ENCODE data around the gene SLC25A46. TPM values are rescaled to one million over a fixed set of nuclear protein-coding genes. Genes with fewer than 3 reads are reported as not detected.

Gene SLC25A46
- total RNA-seq, 1 donor from 2014 or later = 43.6 TPM

DNA sequence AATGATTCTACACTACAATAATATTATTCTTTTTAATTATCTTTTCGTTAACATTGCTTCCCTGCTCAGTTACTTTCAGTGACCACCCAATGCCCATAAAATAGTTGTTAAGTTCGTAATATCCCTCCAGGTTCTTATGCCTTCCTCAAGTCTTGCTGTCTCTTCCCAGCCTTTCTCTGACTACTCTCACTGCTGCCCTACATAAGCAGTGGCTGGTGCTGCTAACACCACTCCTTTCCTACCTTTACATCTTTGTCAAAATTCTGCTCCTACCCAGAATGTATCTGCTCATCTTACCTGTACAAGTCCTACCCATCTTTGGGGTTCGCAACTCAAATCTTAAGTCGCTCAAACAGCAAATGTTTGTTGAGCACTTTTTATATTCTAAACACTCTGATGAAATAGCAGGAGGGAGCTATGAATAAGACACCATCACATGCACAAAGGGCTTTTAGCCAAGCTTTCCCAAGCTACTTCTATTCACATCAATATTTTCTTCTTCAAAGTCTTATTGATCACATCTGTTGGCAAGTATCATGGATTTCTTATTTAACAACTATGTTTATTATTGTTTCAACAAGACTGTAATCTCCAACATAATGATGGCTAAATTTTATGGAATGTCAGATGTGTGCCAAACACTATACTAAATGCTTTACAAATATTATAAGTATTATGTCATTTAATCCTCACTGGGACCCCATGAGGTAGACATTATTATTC is 29.5 kb downstream of the SLC25A46 start:
- no peak for DNase-seq (ENCODE audit: low spot score)
- H3F3A ChIP-seq (ENCODE audit: low read depth) = no peaks in the 10 kb centered on the region
- Mint-ChIP-seq H3K4me3 (no peak overlapping the region), H3K27ac (no peak overlapping the region), H3K36me3 (no peaks in the 10 kb centered on the region), H3K4me1 (no peaks in the 10 kb centered on the region), H3K27me3 (ENCODE audit: insufficient read depth, low read depth) (no peaks in the 10 kb centered on the region), H3K9me3 (no peaks in the 10 kb centered on the region)
- no peak overlapping the region for H2AFZ ChIP-seq (replicated peaks)
- H3K27ac ChIP-seq = no peak overlapping the region
- no peaks in the 10 kb centered on the region for H3K9me3 ChIP-seq (ENCODE audit: low read depth)
- H3K4me3 ChIP-seq = no peak overlapping the region
- H3K4me1 ChIP-seq = no peaks in the 10 kb centered on the region
- no peak for TF ChIP-seq EZH2phosphoT487 (IDR thresholded peaks at IDR 0.05)
- TF ChIP-seq, protein P1, sequence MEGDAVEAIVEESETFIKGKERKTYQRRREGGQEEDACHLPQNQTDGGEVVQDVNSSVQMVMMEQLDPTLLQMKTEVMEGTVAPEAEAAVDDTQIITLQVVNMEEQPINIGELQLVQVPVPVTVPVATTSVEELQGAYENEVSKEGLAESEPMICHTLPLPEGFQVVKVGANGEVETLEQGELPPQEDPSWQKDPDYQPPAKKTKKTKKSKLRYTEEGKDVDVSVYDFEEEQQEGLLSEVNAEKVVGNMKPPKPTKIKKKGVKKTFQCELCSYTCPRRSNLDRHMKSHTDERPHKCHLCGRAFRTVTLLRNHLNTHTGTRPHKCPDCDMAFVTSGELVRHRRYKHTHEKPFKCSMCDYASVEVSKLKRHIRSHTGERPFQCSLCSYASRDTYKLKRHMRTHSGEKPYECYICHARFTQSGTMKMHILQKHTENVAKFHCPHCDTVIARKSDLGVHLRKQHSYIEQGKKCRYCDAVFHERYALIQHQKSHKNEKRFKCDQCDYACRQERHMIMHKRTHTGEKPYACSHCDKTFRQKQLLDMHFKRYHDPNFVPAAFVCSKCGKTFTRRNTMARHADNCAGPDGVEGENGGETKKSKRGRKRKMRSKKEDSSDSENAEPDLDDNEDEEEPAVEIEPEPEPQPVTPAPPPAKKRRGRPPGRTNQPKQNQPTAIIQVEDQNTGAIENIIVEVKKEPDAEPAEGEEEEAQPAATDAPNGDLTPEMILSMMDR (IDR thresholded peaks at IDR 0.05) = no peak
- no peaks in the 10 kb centered on the region for H3K27me3 ChIP-seq
- no peaks in the 10 kb centered on the region for H3K36me3 ChIP-seq
- no peaks in the 10 kb centered on the region for H4K20me1 ChIP-seq (ENCODE audit: low read depth)
- no peak overlapping the region for H3K9ac ChIP-seq
- H3K79me2 ChIP-seq (ENCODE audit: low read depth) = no peaks in the 10 kb centered on the region
- no peak overlapping the region for H3K4me2 ChIP-seq

DNA sequence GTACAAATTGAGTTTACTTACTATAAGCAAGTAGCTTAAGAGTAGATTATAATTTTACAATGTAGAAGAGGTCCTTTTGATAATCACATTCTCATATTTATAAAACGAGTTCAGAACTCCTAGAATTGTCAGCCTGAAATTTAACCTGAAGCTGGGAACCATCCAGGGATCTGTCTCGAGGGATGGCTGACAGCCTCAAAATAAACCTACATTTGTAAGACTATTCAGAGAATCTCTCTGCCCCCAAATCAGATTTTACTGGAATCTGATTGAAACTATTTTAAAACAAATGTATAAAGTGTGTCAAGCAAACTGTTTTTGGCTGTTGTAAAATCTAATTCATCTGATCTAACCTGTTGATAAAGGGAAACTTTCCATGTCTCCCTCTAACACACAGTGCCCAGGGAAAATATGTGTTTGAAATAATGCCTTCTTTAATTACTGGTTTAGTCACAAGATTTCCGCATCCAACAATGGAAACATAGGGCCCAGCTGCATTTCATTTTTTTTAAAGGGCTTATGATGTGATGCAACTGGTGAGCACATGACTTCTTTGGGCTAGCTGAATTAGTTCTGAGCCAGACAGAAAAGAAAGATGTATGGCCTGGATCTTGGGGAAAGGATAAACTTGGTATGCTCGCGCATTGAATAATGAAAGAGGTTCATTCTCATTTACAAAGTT is 30.3 kb downstream of the SLC25A46 start:
- Mint-ChIP-seq H3K9me3 (no peaks in the 10 kb centered on the region), H3K36me3 (no peaks in the 10 kb centered on the region), H3K27ac (no peak overlapping the region), H3K4me1 (no peaks in the 10 kb centered on the region), H3K27me3 (ENCODE audit: insufficient read depth, low read depth) (no peaks in the 10 kb centered on the region), H3K4me3 (no peak overlapping the region)
- Histone ChIP-seq H3K27me3 (no peaks in the 10 kb centered on the region), H3F3A (ENCODE audit: low read depth) (no peaks in the 10 kb centered on the region), H3K4me1 (no peaks in the 10 kb centered on the region), H2AFZ (replicated peaks) (no peak overlapping the region), H3K27ac (no peak overlapping the region), H3K4me2 (no peak overlapping the region), H3K36me3 (no peaks in the 10 kb centered on the region), H3K79me2 (ENCODE audit: low read depth) (no peaks in the 10 kb centered on the region), H3K9me3 (ENCODE audit: low read depth) (no peaks in the 10 kb centered on the region), H4K20me1 (ENCODE audit: low read depth) (no peaks in the 10 kb centered on the region), H3K9ac (no peak overlapping the region), H3K4me3 (no peak overlapping the region)
- TF ChIP-seq EZH2 (IDR thresholded peaks at IDR 0.05) (no peak), EZH2phosphoT487 (IDR thresholded peaks at IDR 0.05) (no peak)
- TF ChIP-seq, protein P1 (IDR thresholded peaks at IDR 0.05) = no peak
- DNase-seq (ENCODE audit: low spot score) = no peak

DNA sequence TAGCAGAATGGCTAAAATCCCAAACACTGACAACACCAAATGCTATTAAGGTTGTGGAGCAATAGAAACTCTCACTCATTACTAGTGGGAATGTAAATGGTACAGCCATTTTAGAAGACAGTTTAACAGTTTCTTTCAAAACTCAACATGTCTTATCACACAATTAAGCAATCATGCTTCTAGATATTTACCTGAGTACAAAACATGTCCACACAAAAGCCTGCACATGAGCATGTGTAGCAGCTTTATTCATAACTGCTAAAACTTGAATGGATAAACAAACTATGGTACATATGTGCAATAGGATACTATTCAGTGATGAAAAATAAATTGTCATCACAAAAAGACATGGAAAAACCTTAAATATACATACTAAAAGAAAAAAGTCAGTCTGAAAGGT is 31.5 kb downstream of the SLC25A46 start:
- H3K9me3 ChIP-seq (ENCODE audit: low read depth) = no peaks in the 10 kb centered on the region
- Mint-ChIP-seq H3K9me3 (no peaks in the 10 kb centered on the region), H3K27ac (no peak overlapping the region), H3K27me3 (ENCODE audit: insufficient read depth, low read depth) (no peaks in the 10 kb centered on the region), H3K36me3 (no peaks in the 10 kb centered on the region), H3K4me3 (no peak overlapping the region), H3K4me1 (no peaks in the 10 kb centered on the region)
- DNase-seq (ENCODE audit: low spot score) = no peak
- TF ChIP-seq, protein P1 (IDR thresholded peaks at IDR 0.05) = no peak
- TF ChIP-seq EZH2phosphoT487 (IDR thresholded peaks at IDR 0.05) (no peak), EZH2 (IDR thresholded peaks at IDR 0.05) (no peak)
- H3K4me1 ChIP-seq = no peaks in the 10 kb centered on the region
- H3K27ac ChIP-seq = no peak overlapping the region
- no peaks in the 10 kb centered on the region for H3F3A ChIP-seq (ENCODE audit: low read depth)
- no peak overlapping the region for H3K9ac ChIP-seq
- H2AFZ ChIP-seq (replicated peaks) = no peak overlapping the region
- no peak overlapping the region for H3K4me2 ChIP-seq
- no peaks in the 10 kb centered on the region for H3K79me2 ChIP-seq (ENCODE audit: low read depth)
- no peaks in the 10 kb centered on the region for H4K20me1 ChIP-seq (ENCODE audit: low read depth)
- H3K27me3 ChIP-seq = no peaks in the 10 kb centered on the region
- H3K36me3 ChIP-seq = no peaks in the 10 kb centered on the region
- no peak overlapping the region for H3K4me3 ChIP-seq

Data from neural progenitor cell (in vitro differentiated cells).